ENCODE measurements around the gene CFAP54. TPM values are rescaled to one million over a fixed set of nuclear protein-coding genes. Genes with fewer than 3 reads are reported as not detected.

The CFAP54 gene
- polyA plus RNA-seq, 1 of the 3 experiments (the other 2 are of a cell fraction) = 0.87 TPM

GRCh38 chr12:96474206-96474605 lies 15.2 kb upstream of the CFAP54 start:
- H3K4me2 ChIP-seq = no peak overlapping the region
- TF ChIP-seq RFX5 (IDR thresholded peaks at IDR 0.05; ENCODE audit: low read length) = no peak
- TF ChIP-seq ZBTB33 (IDR thresholded peaks at IDR 0.05; ENCODE audit: borderline replicate concordance, low read depth) = no peak
- TF ChIP-seq USF1 (IDR thresholded peaks at IDR 0.05; ENCODE audit: borderline replicate concordance, low read depth) = no peak
- no peak for TF ChIP-seq JUND (IDR thresholded peaks at IDR 0.05)
- TF ChIP-seq TAF1 (IDR thresholded peaks at IDR 0.05; ENCODE audit: borderline replicate concordance, low read depth, low read length) = no peak
- no peak for TF ChIP-seq TEAD4 (IDR thresholded peaks at IDR 0.05; ENCODE audit: borderline replicate concordance, insufficient read depth)
- TF ChIP-seq IRF3 (IDR thresholded peaks at IDR 0.05; ENCODE audit: low read depth, low read length) = no peak
- no peak for TF ChIP-seq RXRA (IDR thresholded peaks at IDR 0.05; ENCODE audit: borderline replicate concordance, low read depth)
- no peak for TF ChIP-seq YY1 (IDR thresholded peaks at IDR 0.05; ENCODE audit: low read depth)
- TF ChIP-seq ELF1 (IDR thresholded peaks at IDR 0.05) = no peak
- TF ChIP-seq NFIC (IDR thresholded peaks at IDR 0.05; ENCODE audit: borderline replicate concordance) = no peak
- no peaks in the 10 kb centered on the region for H3K9me3 ChIP-seq
- POLR2A ChIA-PET = no interaction called here
- CTCF ChIA-PET = no interaction called here
- H3K9ac ChIP-seq = no peak overlapping the region
- no peaks in the 10 kb centered on the region for H4K20me1 ChIP-seq (ENCODE audit: insufficient read depth)
- WGBS (ENCODE audit: low lambda C conversion rate) = 77% methylated on average over 4 of the region's 4 CpGs
- no peak for DNase-seq
- H3K4me1 ChIP-seq (ENCODE audit: control insufficient read depth in 1 of 2, insufficient read depth in 2 of 2, low read depth in 1 of 2, low read length in 1 of 2) = no peaks in the 10 kb centered on the region
- H3K27ac ChIP-seq (ENCODE audit: low read depth in 2 of 2, low read length in 1 of 2) = no peak overlapping the region
- no peaks in the 10 kb centered on the region for H3K27me3 ChIP-seq (ENCODE audit: insufficient read depth)
- H2AFZ ChIP-seq (ENCODE audit: low read depth) = no peak overlapping the region
- H3K36me3 ChIP-seq (replicated peaks in 1 of 2; ENCODE audit: control insufficient read depth in 1 of 2, insufficient read depth in 2 of 2, low read length in 1 of 2) = no peaks in the 10 kb centered on the region
- no peaks in the 10 kb centered on the region for H3F3A ChIP-seq (replicated peaks; ENCODE audit: insufficient read depth)
- no peaks in the 10 kb centered on the region for H3K9me2 ChIP-seq
- H3K79me2 ChIP-seq (ENCODE audit: insufficient read depth) = no peaks in the 10 kb centered on the region
- no peak overlapping the region for H3K4me3 ChIP-seq (ENCODE audit: low read depth in 2 of 2, low read length in 1 of 2)

- Histone ChIP-seq H3K9ac (no peak overlapping the region), H3K4me3 (ENCODE audit: low read depth in 2 of 2, low read length in 1 of 2) (no peak overlapping the region), H3K4me2 (no peak overlapping the region), H3K27ac (ENCODE audit: low read depth in 2 of 2, low read length in 1 of 2) (no peak overlapping the region), H3K27me3 (ENCODE audit: insufficient read depth) (no peaks in the 10 kb centered on the region), H3F3A (replicated peaks; ENCODE audit: insufficient read depth) (no peaks in the 10 kb centered on the region), H2AFZ (ENCODE audit: low read depth) (no peak overlapping the region), H3K4me1 (ENCODE audit: control insufficient read depth in 1 of 2, insufficient read depth in 2 of 2, low read depth in 1 of 2, low read length in 1 of 2) (no peaks in the 10 kb centered on the region), H4K20me1 (ENCODE audit: insufficient read depth) (no peaks in the 10 kb centered on the region), H3K9me3 (no peaks in the 10 kb centered on the region), H3K9me2 (no peaks in the 10 kb centered on the region), H3K36me3 (replicated peaks in 1 of 2; ENCODE audit: control insufficient read depth in 1 of 2, insufficient read depth in 2 of 2, low read length in 1 of 2) (no peaks in the 10 kb centered on the region), H3K79me2 (ENCODE audit: insufficient read depth) (no peaks in the 10 kb centered on the region)
- ChIA-PET CTCF (interaction anchor here (0.7 to 1.0 kb wide), 3 partner anchors 11 to 78 kb away, joined by 3 to 4 read pairs (median 3); no protein-coding TSS in a partner anchor), POLR2A (no interaction called here)
- WGBS (ENCODE audit: low lambda C conversion rate) = 68% methylated on average over 3 of the region's 3 CpGs
- TF ChIP-seq MAX (IDR thresholded peaks at IDR 0.05; ENCODE audit: low read depth) = no peak
- no peak for TF ChIP-seq FOSL2 (IDR thresholded peaks at IDR 0.05; ENCODE audit: borderline replicate concordance, low read depth)
- DNase-seq = no peak
These were observed 11.4 kb upstream of the CFAP54 start for GRCh38 chr12:96478011-96478410.
